Measurements from ENCODE around the gene MILR1. TPM values are rescaled to one million over a fixed set of nuclear protein-coding genes. Genes with fewer than 3 reads are reported as not detected.

The MILR1 gene
- total RNA-seq, 1 experiment from 2014 or later, result not detected

DNA sequence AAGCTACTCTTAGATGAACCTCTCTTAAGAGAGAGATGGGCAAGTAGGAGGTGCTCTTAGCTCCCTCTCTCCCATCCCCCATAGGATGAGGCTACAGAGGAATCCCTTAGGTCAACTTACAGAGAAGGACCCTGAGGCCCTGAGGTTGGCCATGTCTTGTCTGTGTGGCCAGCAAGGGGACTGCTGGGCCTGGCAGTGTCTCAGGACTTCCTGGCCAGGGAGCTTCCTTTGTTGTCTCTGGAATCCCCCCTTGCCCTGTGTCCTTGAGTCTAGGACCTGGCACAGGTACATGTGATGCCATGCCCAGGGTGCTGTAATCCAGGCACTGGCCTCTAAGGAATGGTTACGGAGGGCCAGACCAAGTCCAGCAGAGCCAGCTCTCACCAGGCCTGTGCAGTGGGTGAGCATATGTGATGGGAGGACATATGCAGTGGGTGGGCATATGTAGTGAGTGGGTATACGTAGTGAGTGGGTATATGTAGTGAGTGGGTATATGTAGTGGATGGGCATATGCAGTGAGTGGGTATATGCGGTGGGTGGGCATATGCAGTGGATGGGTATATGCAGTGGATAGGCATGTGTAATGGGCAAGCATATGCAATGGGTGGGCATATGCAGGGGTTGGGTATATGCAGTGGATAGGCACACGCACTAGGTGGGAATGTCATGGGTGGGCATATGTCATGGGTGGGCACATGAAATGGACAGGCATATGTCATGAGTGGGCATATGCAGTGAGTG is 38.0 kb upstream of the MILR1 start:
- H3K9me3 Mint-ChIP-seq, result peaks cover 7% of the 10 kb centered on the region; the same call in 1 of the 2 replicates
- CTCF ChIA-PET, result interaction anchor here (0.7 to 1.5 kb wide), 8 partner anchors 8 to 129 kb away, joined by 3 to 10 read pairs (median 4); no protein-coding TSS in a partner anchor
- no peaks in the 10 kb centered on the region for H3K36me3 Mint-ChIP-seq
- no peaks in the 10 kb centered on the region for H3K27me3 Mint-ChIP-seq (ENCODE audit: low read depth)
- POLR2A ChIA-PET, result no interaction called here
- DNase-seq (ENCODE audit: low spot score) (no peak), ATAC-seq (peak; percentile 33)
- H3K4me1 Mint-ChIP-seq, result peaks cover 31% of the 10 kb centered on the region
- TF ChIP-seq, protein P1, sequence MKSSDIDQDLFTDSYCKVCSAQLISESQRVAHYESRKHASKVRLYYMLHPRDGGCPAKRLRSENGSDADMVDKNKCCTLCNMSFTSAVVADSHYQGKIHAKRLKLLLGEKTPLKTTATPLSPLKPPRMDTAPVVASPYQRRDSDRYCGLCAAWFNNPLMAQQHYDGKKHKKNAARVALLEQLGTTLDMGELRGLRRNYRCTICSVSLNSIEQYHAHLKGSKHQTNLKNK (CRISPR knock-in tag; IDR thresholded peaks at IDR 0.05), result no peak
- TF ChIP-seq ELF4 (CRISPR knock-in tag; IDR thresholded peaks at IDR 0.05; ENCODE audit: low read depth), result no peak
- TF ChIP-seq IRF2 (CRISPR knock-in tag; IDR thresholded peaks at IDR 0.05; ENCODE audit: borderline replicate concordance, low read depth), result no peak
- TF ChIP-seq JUN (CRISPR knock-in tag; IDR thresholded peaks at IDR 0.05), result no peak
- TF ChIP-seq FOXJ3 (CRISPR knock-in tag; IDR thresholded peaks at IDR 0.05; ENCODE audit: borderline replicate concordance), result no peak
- TF ChIP-seq NFATC4 (CRISPR knock-in tag; IDR thresholded peaks at IDR 0.05), result no peak
- TF ChIP-seq, protein P2, sequence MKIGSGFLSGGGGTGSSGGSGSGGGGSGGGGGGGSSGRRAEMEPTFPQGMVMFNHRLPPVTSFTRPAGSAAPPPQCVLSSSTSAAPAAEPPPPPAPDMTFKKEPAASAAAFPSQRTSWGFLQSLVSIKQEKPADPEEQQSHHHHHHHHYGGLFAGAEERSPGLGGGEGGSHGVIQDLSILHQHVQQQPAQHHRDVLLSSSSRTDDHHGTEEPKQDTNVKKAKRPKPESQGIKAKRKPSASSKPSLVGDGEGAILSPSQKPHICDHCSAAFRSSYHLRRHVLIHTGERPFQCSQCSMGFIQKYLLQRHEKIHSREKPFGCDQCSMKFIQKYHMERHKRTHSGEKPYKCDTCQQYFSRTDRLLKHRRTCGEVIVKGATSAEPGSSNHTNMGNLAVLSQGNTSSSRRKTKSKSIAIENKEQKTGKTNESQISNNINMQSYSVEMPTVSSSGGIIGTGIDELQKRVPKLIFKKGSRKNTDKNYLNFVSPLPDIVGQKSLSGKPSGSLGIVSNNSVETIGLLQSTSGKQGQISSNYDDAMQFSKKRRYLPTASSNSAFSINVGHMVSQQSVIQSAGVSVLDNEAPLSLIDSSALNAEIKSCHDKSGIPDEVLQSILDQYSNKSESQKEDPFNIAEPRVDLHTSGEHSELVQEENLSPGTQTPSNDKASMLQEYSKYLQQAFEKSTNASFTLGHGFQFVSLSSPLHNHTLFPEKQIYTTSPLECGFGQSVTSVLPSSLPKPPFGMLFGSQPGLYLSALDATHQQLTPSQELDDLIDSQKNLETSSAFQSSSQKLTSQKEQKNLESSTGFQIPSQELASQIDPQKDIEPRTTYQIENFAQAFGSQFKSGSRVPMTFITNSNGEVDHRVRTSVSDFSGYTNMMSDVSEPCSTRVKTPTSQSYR (CRISPR knock-in tag; IDR thresholded peaks at IDR 0.05), result no peak
- TF ChIP-seq, protein P3, sequence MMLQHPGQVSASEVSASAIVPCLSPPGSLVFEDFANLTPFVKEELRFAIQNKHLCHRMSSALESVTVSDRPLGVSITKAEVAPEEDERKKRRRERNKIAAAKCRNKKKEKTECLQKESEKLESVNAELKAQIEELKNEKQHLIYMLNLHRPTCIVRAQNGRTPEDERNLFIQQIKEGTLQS (CRISPR knock-in tag; conservative IDR thresholded peaks at IDR 0.05), result no peak
- TF ChIP-seq CREM (CRISPR knock-in tag; IDR thresholded peaks at IDR 0.05), result no peak
- no peak for TF ChIP-seq ZBTB21 (CRISPR knock-in tag; IDR thresholded peaks at IDR 0.05; ENCODE audit: borderline replicate concordance)
- TF ChIP-seq, protein P4, sequence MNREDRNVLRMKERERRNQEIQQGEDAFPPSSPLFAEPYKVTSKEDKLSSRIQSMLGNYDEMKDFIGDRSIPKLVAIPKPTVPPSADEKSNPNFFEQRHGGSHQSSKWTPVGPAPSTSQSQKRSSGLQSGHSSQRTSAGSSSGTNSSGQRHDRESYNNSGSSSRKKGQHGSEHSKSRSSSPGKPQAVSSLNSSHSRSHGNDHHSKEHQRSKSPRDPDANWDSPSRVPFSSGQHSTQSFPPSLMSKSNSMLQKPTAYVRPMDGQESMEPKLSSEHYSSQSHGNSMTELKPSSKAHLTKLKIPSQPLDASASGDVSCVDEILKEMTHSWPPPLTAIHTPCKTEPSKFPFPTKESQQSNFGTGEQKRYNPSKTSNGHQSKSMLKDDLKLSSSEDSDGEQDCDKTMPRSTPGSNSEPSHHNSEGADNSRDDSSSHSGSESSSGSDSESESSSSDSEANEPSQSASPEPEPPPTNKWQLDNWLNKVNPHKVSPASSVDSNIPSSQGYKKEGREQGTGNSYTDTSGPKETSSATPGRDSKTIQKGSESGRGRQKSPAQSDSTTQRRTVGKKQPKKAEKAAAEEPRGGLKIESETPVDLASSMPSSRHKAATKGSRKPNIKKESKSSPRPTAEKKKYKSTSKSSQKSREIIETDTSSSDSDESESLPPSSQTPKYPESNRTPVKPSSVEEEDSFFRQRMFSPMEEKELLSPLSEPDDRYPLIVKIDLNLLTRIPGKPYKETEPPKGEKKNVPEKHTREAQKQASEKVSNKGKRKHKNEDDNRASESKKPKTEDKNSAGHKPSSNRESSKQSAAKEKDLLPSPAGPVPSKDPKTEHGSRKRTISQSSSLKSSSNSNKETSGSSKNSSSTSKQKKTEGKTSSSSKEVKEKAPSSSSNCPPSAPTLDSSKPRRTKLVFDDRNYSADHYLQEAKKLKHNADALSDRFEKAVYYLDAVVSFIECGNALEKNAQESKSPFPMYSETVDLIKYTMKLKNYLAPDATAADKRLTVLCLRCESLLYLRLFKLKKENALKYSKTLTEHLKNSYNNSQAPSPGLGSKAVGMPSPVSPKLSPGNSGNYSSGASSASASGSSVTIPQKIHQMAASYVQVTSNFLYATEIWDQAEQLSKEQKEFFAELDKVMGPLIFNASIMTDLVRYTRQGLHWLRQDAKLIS (CRISPR knock-in tag; IDR thresholded peaks at IDR 0.05; ENCODE audit: borderline replicate concordance), result no peak
- H3K4me3 Mint-ChIP-seq, result no peak overlapping the region; the same call in 1 of the 2 replicates
- no peak overlapping the region; the same call in 1 of the 2 replicates for H3K27ac Mint-ChIP-seq

DNA sequence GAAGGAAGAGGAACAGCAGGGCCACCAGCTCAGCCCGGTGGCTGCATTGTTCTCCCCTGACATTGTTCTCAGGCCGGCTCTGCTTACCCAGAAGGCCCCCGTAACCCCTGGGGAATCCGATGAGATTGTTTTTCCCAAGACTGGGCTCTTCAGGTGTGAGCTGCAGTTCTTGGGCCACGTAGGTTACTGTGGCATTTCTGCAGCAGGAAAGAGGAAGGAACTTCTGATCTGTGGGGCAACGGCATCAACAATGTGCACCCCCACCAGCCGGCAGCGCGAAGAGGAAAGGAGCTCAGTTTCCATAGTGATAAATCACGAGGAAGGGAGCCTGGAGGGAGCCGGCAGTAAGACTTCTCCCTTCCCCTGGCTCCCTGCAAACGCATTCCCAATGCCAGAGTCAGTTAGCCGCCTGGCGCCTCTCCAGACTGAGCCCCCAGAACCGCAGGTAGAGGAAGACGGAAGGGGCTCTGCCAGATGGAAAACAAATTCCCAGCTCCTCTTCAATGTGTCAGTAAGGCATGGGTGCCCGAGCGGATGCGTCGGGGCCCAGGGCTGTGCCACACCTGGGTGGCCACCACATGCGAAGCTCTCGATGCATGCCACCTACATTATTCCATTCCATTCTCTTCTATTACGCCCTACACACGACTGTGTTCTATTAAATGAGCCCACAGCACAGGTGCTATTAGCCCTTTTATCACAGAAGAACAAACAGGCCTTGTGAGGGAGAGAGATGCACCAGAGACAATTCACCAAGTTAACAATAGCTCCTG is 36.7 kb upstream of the MILR1 start:
- no peaks in the 10 kb centered on the region for H3K36me3 Mint-ChIP-seq
- H3K4me3 Mint-ChIP-seq, result peak overlapping the region; percentile 62
- POLR2A ChIA-PET, result no interaction called here
- peaks cover 31% of the 10 kb centered on the region for H3K4me1 Mint-ChIP-seq
- peak overlapping the region; percentile 90 for H3K27ac Mint-ChIP-seq
- H3K9me3 Mint-ChIP-seq, result 0 out of 2 replicates have a peak, but pooled peaks cover 3% of the 10 kb centered on the region
- DNase-seq (ENCODE audit: low spot score) (peak; percentile 59), ATAC-seq (peak; percentile 92)
- CTCF ChIA-PET, result interaction anchor here (0.7 to 2.0 kb wide), 14 partner anchors 8 to 383 kb away, joined by 3 to 23 read pairs (median 4); no protein-coding TSS in a partner anchor
- TF ChIP-seq ZNF121 (CRISPR knock-in tag; IDR thresholded peaks at IDR 0.05) (no peak), TP53 (CRISPR knock-in tag; IDR thresholded peaks at IDR 0.05) (0 out of 2 replicates have a peak, but pooled peaks have one; percentile 33), NR2C2 (CRISPR knock-in tag; IDR thresholded peaks at IDR 0.05) (no peak)
- TF ChIP-seq, protein P5, sequence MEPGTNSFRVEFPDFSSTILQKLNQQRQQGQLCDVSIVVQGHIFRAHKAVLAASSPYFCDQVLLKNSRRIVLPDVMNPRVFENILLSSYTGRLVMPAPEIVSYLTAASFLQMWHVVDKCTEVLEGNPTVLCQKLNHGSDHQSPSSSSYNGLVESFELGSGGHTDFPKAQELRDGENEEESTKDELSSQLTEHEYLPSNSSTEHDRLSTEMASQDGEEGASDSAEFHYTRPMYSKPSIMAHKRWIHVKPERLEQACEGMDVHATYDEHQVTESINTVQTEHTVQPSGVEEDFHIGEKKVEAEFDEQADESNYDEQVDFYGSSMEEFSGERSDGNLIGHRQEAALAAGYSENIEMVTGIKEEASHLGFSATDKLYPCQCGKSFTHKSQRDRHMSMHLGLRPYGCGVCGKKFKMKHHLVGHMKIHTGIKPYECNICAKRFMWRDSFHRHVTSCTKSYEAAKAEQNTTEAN (CRISPR knock-in tag; IDR thresholded peaks at IDR 0.05), result no peak
- H3K27me3 Mint-ChIP-seq (ENCODE audit: low read depth), result no peaks in the 10 kb centered on the region
